Neural cell (in vitro differentiated cells): ENCODE results near the gene NAALADL1.

ENCODE experiments used
- EP300 ChIP-seq: fragments of 450-650 bp; conservative IDR thresholded peaks from 2 replicates; pipeline ENCODE4 v1.6.1; 2014; ENCODE audit warnings: antibody characterized with exemption, mild to moderate bottlenecking, moderate library complexity; ENCODE audit not compliant: poor library complexity, severe bottlenecking
- EZH2 ChIP-seq: fragments of 200-600, 300-800 bp; shearing (Covaris generic), sonication (generic); IDR thresholded peaks from 2 replicates; pipeline ENCODE4 v1.6.1; 2014; ENCODE audit warnings: antibody characterized with exemption, low read length, borderline replicate concordance, mild to moderate bottlenecking; ENCODE audit not compliant: insufficient read depth, poor library complexity, severe bottlenecking
- MXI1 ChIP-seq: fragments of 450-650 bp; conservative IDR thresholded peaks from 2 replicates; pipeline ENCODE4 v1.6.1; 2014; ENCODE audit warnings: antibody characterized with exemption, mild to moderate bottlenecking; ENCODE audit not compliant: poor library complexity, severe bottlenecking
- POLR2AphosphoS5 ChIP-seq: IDR thresholded peaks from 2 replicates; pipeline ENCODE4 v1.6.1; 2012
- RAD21 ChIP-seq: fragments of 450-650 bp; conservative IDR thresholded peaks from 2 replicates; pipeline ENCODE4 v1.6.1; 2014; ENCODE audit warnings: antibody characterized with exemption, mild to moderate bottlenecking, moderate library complexity
- SMC3 ChIP-seq: fragments of 450-650 bp; conservative IDR thresholded peaks from 2 replicates; pipeline ENCODE4 v1.6.1; 2014; ENCODE audit warnings: antibody characterized with exemption, mild to moderate bottlenecking, moderate library complexity; ENCODE audit not compliant: poor library complexity
- TAF1 ChIP-seq: IDR thresholded peaks from 2 replicates; pipeline ENCODE4 v1.6.1; 2012; ENCODE audit warnings: low read depth
- TF ChIP-seq, protein P1 (sequence below): fragments of 450-650 bp; IDR thresholded peaks from 2 replicates; pipeline ENCODE4 v1.5.1; 2014; ENCODE audit warnings: antibody characterized with exemption, mild to moderate bottlenecking, moderate library complexity; ENCODE audit not compliant: poor library complexity, severe bottlenecking
- TF ChIP-seq, protein P2 (sequence below): IDR thresholded peaks from 2 replicates; pipeline ENCODE4 v1.6.1; 2012; ENCODE audit warnings: borderline replicate concordance

GRCh38 chr11:65066805-65067291 is 8.5 kb upstream of the NAALADL1 start:
- TF ChIP-seq, protein P1, sequence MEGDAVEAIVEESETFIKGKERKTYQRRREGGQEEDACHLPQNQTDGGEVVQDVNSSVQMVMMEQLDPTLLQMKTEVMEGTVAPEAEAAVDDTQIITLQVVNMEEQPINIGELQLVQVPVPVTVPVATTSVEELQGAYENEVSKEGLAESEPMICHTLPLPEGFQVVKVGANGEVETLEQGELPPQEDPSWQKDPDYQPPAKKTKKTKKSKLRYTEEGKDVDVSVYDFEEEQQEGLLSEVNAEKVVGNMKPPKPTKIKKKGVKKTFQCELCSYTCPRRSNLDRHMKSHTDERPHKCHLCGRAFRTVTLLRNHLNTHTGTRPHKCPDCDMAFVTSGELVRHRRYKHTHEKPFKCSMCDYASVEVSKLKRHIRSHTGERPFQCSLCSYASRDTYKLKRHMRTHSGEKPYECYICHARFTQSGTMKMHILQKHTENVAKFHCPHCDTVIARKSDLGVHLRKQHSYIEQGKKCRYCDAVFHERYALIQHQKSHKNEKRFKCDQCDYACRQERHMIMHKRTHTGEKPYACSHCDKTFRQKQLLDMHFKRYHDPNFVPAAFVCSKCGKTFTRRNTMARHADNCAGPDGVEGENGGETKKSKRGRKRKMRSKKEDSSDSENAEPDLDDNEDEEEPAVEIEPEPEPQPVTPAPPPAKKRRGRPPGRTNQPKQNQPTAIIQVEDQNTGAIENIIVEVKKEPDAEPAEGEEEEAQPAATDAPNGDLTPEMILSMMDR: no peak
- TF ChIP-seq EZH2: no peak
- no peak for TF ChIP-seq SMC3
- TF ChIP-seq, protein P2, sequence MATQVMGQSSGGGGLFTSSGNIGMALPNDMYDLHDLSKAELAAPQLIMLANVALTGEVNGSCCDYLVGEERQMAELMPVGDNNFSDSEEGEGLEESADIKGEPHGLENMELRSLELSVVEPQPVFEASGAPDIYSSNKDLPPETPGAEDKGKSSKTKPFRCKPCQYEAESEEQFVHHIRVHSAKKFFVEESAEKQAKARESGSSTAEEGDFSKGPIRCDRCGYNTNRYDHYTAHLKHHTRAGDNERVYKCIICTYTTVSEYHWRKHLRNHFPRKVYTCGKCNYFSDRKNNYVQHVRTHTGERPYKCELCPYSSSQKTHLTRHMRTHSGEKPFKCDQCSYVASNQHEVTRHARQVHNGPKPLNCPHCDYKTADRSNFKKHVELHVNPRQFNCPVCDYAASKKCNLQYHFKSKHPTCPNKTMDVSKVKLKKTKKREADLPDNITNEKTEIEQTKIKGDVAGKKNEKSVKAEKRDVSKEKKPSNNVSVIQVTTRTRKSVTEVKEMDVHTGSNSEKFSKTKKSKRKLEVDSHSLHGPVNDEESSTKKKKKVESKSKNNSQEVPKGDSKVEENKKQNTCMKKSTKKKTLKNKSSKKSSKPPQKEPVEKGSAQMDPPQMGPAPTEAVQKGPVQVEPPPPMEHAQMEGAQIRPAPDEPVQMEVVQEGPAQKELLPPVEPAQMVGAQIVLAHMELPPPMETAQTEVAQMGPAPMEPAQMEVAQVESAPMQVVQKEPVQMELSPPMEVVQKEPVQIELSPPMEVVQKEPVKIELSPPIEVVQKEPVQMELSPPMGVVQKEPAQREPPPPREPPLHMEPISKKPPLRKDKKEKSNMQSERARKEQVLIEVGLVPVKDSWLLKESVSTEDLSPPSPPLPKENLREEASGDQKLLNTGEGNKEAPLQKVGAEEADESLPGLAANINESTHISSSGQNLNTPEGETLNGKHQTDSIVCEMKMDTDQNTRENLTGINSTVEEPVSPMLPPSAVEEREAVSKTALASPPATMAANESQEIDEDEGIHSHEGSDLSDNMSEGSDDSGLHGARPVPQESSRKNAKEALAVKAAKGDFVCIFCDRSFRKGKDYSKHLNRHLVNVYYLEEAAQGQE: no peak
- TF ChIP-seq POLR2AphosphoS5: no peak
- TF ChIP-seq EP300: no peak
- no peak for TF ChIP-seq TAF1
- TF ChIP-seq MXI1: no peak
- no peak for TF ChIP-seq RAD21
